ENCODE measurements around the gene FBXL14.

The FBXL14 gene
- long read RNA-seq, donor 1, partial matches to known transcripts, result 0 of 1 reads
- long read RNA-seq, donor 1, other reads (novel, unspliced or antisense), result 0 of 1 reads
- long read RNA-seq, donor 2, partial matches to known transcripts, result 0 of 1 reads
- long read RNA-seq, donor 2, other reads (novel, unspliced or antisense), result 0 of 1 reads
- long read RNA-seq, donor 3, result 0 reads
- long read RNA-seq, donor 4, result 0 reads
- long read RNA-seq, donor 5, result 0 reads
- long read RNA-seq, donor 6, result 0 reads
- long read RNA-seq, donor 7, result 0 reads
- long read RNA-seq, donor 8, partial matches to known transcripts, result 5 of 5 reads
- long read RNA-seq, donor 8, other reads (novel, unspliced or antisense), result 0 of 5 reads

GRCh38 chr12:1594261-1595025 is at the start of gene FBXL14:
FBXL14 (minus strand) TSS chr12:1594581; CDS start chr12:1594066, 515 bp downstream.
- DNase-seq, result peak; percentile 79

GRCh38 chr12:1643905-1644533 is 49.6 kb upstream of the FBXL14 start:
- DNase-seq, result no peak

- no peak for DNase-seq
Observed at GRCh38 chr12:1643043-1643442, 48.7 kb upstream of the FBXL14 start.

GRCh38 chr12:1642513-1642912 is 48.1 kb upstream of the FBXL14 start:
- no peak for DNase-seq

GRCh38 chr12:1640328-1641234 is 46.2 kb upstream of the FBXL14 start:
- DNase-seq, result no peak

- DNase-seq, result no peak
Observed at GRCh38 chr12:1639538-1639937, 45.2 kb upstream of the FBXL14 start.

GRCh38 chr12:1638203-1638602 is 43.8 kb upstream of the FBXL14 start:
- DNase-seq, result no peak

GRCh38 chr12:1635301-1636095 is 41.1 kb upstream of the FBXL14 start:
- no peak for DNase-seq

- DNase-seq, result no peak
Observed at GRCh38 chr12:1634590-1635191, 40.3 kb upstream of the FBXL14 start.

GRCh38 chr12:1634149-1634548 is 39.8 kb upstream of the FBXL14 start:
- no peak for DNase-seq

- DNase-seq, result no peak
Observed at GRCh38 chr12:1633459-1633858, 39.1 kb upstream of the FBXL14 start.

- DNase-seq, result no peak
Observed at GRCh38 chr12:1632702-1633101, 38.3 kb upstream of the FBXL14 start.

- DNase-seq, result peak; percentile 52
Observed at GRCh38 chr12:1630827-1631591, 36.6 kb upstream of the FBXL14 start.

GRCh38 chr12:1630133-1630826 is 35.9 kb upstream of the FBXL14 start:
- peak; percentile 71 for DNase-seq

- peak; percentile 66 for DNase-seq
Observed at GRCh38 chr12:1629338-1630132, 35.2 kb upstream of the FBXL14 start.

GRCh38 chr12:1628666-1629337 is 34.4 kb upstream of the FBXL14 start, which contains the start of gene WNT5B:
WNT5B (plus strand) TSS chr12:1629231; CDS start chr12:1631355, 2,124 bp downstream.
- peak; percentile 45 for DNase-seq

GRCh38 chr12:1622406-1622805 is 28.0 kb upstream of the FBXL14 start:
- DNase-seq, result no peak

- DNase-seq, result no peak
Observed at GRCh38 chr12:1620092-1620491, 25.7 kb upstream of the FBXL14 start.

All from right kidney (tissue), 9 donors.